ENCODE results near the gene NPHP4.
A peak's percentile ranks its signal among the peaks of the same experiment; 100 is the strongest.

Gene NPHP4

GRCh38 chr1:5880630-5881405 is 111.4 kb downstream of the NPHP4 start:
- no peak for FAIRE-seq
- DNase-seq (ENCODE audit: low spot score): no peak

DNA sequence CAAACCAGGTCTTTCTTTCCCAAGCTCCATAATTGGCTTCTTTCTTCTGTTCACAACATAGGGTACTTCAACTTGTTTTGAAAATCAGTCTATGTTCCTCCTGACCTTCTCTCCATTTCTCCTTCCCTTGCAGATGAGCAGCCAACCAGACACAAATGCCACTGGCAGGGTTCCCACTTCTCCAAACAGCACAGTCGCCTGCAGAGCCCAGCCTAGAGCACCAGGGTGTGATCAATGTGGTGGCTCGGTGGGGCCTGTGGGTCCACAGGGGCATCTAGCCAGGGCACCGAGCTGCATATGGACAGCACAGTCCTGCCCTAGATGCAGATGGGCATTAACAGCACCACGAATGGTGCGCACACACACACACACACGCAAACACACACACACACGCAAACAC is 112.8 kb downstream of the NPHP4 start:
- no peak for DNase-seq (ENCODE audit: low spot score)
- FAIRE-seq: no peak

GRCh38 chr1:5878971-5879370 is 113.3 kb downstream of the NPHP4 start:
- FAIRE-seq: no peak
- DNase-seq (ENCODE audit: low spot score): no peak

GRCh38 chr1:5877683-5878530 is 114.3 kb downstream of the NPHP4 start:
- DNase-seq (ENCODE audit: low spot score): no peak
- no peak for FAIRE-seq

DNA sequence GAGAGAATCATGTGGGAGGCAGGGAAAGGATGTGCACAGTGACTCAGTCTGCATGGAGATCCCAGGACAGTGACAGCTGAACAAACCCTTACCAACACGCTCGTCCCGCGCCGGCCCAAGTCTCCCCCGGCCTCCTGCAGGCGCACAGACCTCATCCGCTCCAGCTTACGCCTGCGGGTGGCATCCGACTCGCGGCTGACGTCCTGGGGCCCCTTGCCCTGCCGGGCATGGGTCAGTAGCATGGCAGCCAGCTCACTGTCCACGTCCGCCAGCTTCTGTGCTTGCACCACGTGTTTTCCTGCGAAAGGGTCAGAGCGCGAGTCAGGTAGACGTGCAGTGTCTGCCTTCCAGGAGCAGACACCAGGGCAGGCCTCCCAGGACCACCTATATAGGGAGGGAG is 115.2 kb downstream of the NPHP4 start:
- FAIRE-seq: no peak
- no peak for DNase-seq (ENCODE audit: low spot score)

DNA sequence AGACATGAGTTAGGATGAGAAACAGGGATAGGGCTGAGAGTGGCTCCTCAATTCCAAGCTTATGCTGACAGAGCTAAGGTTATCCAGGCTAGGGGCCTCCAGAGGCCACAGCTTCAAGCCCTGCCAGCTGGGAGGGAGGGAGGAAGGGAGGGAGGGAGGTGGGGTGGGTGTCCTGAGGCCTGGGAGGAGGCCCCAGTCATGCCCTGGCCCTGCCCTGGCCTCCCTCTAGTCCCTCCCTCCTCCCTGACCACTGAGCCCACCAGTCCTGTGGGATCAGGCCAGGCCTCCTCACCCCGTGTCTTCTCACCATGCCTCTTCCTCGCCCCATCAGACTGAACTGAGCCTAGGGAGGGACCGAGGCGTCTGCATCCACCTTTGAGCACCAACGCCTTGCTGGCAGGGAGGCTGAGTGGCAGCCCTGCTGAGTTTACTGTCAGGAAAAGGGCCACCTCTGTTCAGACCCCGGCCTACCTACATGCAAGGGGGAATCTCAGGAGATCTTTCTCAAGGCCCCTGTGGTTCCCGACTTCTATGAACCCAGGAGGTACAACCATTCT is 116.1 kb downstream of the NPHP4 start:
- no peak for DNase-seq (ENCODE audit: low spot score)
- no peak for FAIRE-seq

- no peak for DNase-seq (ENCODE audit: low spot score)
- no peak for FAIRE-seq
Measured at GRCh38 chr1:5875345-5875910, 116.8 kb downstream of the NPHP4 start.

DNA sequence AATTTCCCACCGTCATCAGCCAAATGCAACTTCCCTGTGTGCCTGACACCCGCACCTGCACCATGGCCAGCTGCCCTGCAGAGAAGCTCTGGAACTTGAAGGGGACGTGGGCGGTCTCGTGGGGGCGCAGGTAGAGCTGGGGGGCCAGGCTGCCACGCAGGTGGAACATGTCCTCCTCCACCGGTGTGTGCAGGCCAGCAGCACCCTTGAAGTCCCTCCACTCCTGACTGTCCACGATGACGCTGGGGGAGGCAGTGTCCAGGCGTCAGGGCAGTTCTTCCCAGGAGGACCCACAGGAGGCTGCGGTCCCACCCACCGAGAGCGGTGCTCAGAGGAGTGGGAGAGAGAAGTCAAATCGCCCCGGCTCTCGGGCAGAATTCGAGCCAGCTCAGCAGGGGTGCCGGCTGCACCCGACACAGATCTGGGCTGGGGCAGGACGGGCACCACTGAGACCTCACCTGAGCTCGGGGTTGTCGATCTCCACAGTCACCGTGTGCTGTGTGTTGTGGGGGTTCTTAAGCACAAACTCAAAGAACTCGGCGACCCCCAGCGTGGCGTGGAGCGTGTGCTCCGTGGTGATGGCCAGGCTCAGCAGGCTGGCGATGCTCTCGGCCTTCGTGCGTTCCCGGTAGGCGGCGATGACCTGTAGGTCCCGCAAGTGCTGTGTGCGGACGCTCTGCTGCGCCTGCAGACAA is 117.7 kb downstream of the NPHP4 start:
- FAIRE-seq (no peak), DNase-seq (ENCODE audit: low spot score) (no peak)

GRCh38 chr1:5873556-5873955 is 118.7 kb downstream of the NPHP4 start:
- no peak for DNase-seq (ENCODE audit: low spot score)
- no peak for FAIRE-seq

GRCh38 chr1:5872886-5873285 is 119.3 kb downstream of the NPHP4 start:
- DNase-seq (ENCODE audit: low spot score) (no peak), FAIRE-seq (no peak)

DNA sequence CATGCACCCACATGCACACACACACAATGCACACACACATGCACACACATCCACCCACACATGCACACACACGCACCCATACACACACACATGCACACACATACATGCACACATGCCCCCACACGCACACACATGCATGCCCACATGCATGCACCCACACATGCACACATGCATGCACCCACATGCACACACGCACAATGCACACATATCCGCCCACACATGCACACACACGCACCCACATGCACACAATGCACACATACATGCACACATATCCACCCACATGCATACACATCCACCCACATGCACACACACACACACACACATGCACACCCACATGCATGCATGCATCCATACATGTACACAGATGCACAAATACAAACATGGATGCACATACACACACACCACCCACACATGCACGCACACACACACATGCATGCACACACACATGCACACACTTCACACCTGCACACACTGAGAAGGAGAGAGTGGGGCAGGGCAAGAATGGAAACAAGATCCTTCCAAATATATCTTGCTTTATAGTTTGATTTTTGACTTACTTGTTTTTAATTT is 123.2 kb downstream of the NPHP4 start:
- no peak for DNase-seq (ENCODE audit: low spot score)
- peak; percentile 92 for FAIRE-seq

GRCh38 chr1:5865774-5866173 is 126.5 kb downstream of the NPHP4 start:
- no peak for FAIRE-seq
- DNase-seq (ENCODE audit: low spot score): no peak

DNA sequence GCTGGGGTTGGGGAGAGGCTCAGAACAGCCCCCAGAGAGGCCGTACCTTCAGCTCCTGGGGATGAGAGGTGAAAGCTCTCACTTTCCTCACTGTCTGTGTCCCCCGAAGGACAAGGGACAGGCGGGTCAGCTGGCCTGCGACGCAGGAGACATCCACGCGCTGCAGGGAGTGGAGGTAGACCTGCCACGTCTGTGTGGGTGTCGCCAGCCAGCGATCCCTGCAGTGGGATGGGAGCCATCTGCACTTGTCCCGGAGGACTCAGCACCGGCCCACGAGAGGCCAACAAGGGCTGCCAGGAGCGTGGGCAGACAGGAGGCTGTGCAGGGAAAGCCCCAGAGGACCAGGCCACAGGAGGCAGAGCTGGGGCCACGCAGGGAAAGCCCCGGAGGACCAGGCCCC is 127.2 kb downstream of the NPHP4 start:
- no peak for FAIRE-seq
- DNase-seq (ENCODE audit: low spot score): no peak

DNA sequence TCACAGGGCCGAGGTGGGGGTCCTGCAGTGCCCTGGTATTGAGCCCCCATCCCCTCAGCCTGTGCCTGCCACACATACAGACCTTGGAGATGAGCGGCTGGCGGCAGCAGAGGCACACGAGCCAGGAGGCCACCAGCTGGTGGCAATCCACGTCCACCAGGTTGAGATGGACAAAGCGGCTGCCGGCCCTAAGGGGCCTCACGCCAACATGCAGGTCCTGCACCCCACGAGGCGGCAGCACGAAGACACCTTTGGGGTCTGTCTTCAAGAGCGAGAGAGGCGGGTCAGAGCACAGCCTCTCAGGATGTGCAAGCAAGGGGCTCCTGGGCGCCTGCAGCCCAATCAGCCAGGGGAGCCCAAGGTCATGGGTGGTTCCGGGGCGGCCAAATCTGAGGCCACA is 128.0 kb downstream of the NPHP4 start:
- no peak for FAIRE-seq
- no peak for DNase-seq (ENCODE audit: low spot score)

- DNase-seq (ENCODE audit: low spot score) (no peak), FAIRE-seq (no peak)
Measured at GRCh38 chr1:5863238-5863637, 129.0 kb downstream of the NPHP4 start.

DNA sequence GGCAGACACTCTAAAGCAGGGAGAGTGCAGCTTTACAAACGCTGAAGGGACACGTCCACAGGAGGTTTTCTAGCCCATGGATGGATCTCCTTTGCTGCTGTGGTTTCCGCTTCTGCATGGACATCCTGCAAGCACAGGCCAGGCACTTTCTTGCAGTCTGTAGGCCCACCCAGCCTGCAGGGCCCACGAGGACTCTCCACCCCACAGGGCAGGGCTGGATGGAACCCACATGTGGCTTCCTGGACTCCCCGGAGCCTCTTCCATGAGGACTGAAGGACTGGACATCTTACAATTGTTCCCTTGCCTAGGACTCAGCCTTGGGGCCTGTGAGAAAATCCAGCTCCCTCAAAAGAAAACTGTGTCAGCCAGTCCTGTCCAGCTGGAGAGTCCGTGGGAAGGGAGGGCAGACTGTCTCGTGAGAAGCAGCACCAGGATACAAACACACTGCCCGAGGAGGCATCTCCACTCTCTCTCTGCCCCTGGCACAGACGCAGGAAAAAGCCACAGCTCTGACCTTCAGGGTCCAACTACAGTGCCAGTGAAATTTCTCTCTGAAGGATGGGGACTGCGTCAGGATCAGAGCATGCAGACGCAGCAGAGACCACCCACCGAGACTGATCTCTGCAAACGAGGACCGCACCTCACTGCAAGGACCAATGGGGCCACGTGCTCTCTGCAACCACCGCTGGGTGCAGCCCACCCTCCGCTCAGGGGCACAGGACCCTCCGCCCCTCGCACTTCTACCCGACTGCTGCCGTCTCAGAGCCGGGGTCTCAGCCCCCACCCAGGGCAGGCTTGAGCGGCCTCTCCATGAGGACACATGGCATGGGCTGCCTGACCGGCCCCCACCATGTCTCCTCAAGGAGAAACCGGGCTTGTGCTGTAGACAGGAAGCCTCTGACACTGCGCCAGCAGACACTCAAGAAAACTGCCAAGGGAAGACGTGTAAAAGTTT is 130.1 kb downstream of the NPHP4 start:
- FAIRE-seq (no peak), DNase-seq (ENCODE audit: low spot score) (no peak)

DNA sequence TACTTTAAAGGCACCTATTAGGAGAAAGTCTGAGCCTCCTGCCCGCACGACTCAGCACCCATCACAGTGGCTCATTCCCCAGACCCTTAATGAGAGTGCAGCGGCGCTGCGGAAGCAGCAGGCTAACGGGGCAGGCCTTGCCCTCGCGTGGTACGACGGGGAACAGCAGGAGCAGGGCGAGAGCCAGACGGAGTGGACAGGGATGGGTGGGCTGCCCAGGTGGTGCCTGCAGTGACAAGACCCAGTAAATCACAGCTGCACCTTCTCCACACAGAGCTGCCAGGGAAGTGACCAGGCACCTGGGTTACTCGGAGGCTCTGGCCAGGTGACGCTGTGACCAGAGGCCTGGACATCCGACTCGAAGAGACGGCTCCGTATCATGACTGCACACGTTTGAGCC is 131.9 kb downstream of the NPHP4 start:
- DNase-seq (ENCODE audit: low spot score) (no peak), FAIRE-seq (no peak)

- FAIRE-seq (no peak), DNase-seq (ENCODE audit: low spot score) (no peak)
Measured at GRCh38 chr1:5859766-5860165, 132.5 kb downstream of the NPHP4 start.

DNA sequence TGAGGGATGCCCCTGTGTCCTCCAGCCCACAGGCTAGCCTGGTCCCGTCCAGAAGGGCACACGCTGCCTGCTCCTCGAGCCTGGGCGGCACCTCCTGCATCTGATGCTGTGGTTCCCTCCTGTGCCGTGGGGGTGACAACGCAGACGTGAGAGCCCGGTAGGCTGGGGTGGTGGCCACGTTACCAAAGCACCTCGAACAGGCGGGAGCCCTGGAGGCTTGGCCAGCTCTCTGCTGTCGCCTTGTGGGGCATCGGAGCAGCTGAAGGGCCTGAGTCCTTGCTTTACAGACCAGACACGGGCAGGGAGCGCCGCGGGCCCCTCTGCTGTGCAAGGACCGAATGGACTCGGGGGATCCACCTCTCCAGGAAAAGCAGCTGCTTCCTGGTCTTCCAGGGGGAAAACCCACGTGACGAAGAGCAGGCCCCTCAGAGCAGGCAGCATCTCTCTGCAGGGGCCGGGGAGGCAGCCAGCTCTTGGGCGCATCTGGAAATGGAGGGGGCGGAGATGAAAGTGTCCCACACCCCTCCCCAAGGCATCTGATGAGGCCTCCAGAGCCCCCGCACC is 133.3 kb downstream of the NPHP4 start:
- DNase-seq (ENCODE audit: low spot score): no peak
- FAIRE-seq: no peak

- no peak for DNase-seq (ENCODE audit: low spot score)
- no peak for FAIRE-seq
Measured at GRCh38 chr1:5858246-5858645, 134.0 kb downstream of the NPHP4 start.

All from urothelium cell line (cell line).